HepG2 (cell line): ENCODE data around the gene PPARA. TPM values are rescaled to one million over a fixed set of nuclear protein-coding genes. Genes with fewer than 3 reads are reported as not detected.

Source experiments
- ATAC-seq: fragments of 200-7000 bp; cut with Tn5 transposase; 3 replicates; pipeline ENCODE4 v1.9.1; 2020; ENCODE audit warnings: mild to moderate bottlenecking, moderate library complexity
- BruUV-seq: library from RNA; stranded (reverse); fragments of 400-500 nt; replicated peaks from 2 replicates; lab custom pipeline; 2021; lab: Mats Ljungman, UMichigan
- CTCF ChIA-PET: fragments of 300-600 bp; formaldehyde crosslinking; extraction: SDS; loops from one replicate; lab custom pipeline; 2021; ENCODE audit warnings: low total read pairs, inconsistent platforms, low intra/inter-chr PET ratio; lab: Yijun Ruan, JAX
- POLR2A ChIA-PET: fragments of 350-600 bp; sonication (Branson Sonifier 250); formaldehyde crosslinking; loops from one replicate; lab custom pipeline; 2020; ENCODE audit warnings: antibody characterized with exemption, inconsistent platforms; lab: Yijun Ruan, JAX
- DNase-seq: peaks from one replicate; pipeline ENCODE4 v3.0.0-alpha.2; 2015; ENCODE audit warnings: low spot score
- FAIRE-seq: peaks from 3 replicates; lab custom pipeline; 2011; peaks lifted over from hg19 to GRCh38; lab: Jason Lieb, UNC
- H2AFZ ChIP-seq: one replicate; pipeline ENCODE4 v1.6.1; 2011; ENCODE audit warnings: low read length, inconsistent platforms
- H3K27ac ChIP-seq: fragments of 300-600 bp; 3 replicates; pipeline ENCODE4 v1.8.0; 2011; ENCODE audit warnings: mixed run types, mild to moderate bottlenecking, mixed read lengths, low read length, inconsistent platforms; ENCODE audit not compliant: insufficient read depth; ENCODE audit errors: extremely low read length
- H3K27me3 ChIP-seq, 2 experiments: fragments of 200-600 bp in 1 of 2; 2 replicates in 1 of 2; 3 replicates in 1 of 2; pipeline versions ENCODE4 v1.6.0 to v1.8.0; 2011; ENCODE audit warnings: low read length in 2 of 2, mild to moderate bottlenecking in 2 of 2, moderate library complexity in 2 of 2, inconsistent platforms in 1 of 2; ENCODE audit not compliant: insufficient read depth in 2 of 2, control insufficient read depth in 1 of 2
- H3K36me3 ChIP-seq, 2 experiments: fragments of 200-600 bp in 1 of 2; replicated peaks in 1 of 2; 2 replicates in 1 of 2; 3 replicates in 1 of 2; pipeline versions ENCODE4 v1.5.1 to v1.8.0; 2011; ENCODE audit warnings: low read length in 2 of 2, inconsistent platforms in 1 of 2; ENCODE audit not compliant: insufficient read depth in 2 of 2, control insufficient read depth in 1 of 2
- H3K4me1 ChIP-seq: 2 replicates; pipeline ENCODE4 v1.5.1; 2012; ENCODE audit warnings: low read length, inconsistent platforms; ENCODE audit not compliant: insufficient read depth
- H3K4me2 ChIP-seq: 2 replicates; pipeline ENCODE4 v1.6.0; 2011; ENCODE audit warnings: low read depth, low read length, inconsistent platforms
- H3K4me3 ChIP-seq, 3 experiments: fragments of 200-600 bp in 1 of 3; sonication (generic), shearing (Covaris generic) in 1 of 3; replicated peaks in 1 of 3; 2 replicates each; pipeline ENCODE4 v1.5.1; 2011 to 2016; ENCODE audit warnings: low read length in 3 of 3, inconsistent platforms in 2 of 3, low read depth in 2 of 3, mild to moderate bottlenecking in 2 of 3, control low read depth in 1 of 3, mixed read lengths in 1 of 3; ENCODE audit not compliant: insufficient read depth in 1 of 3
- H3K79me2 ChIP-seq: one replicate; pipeline ENCODE4 v1.6.1; 2011; ENCODE audit warnings: low read length, inconsistent platforms; ENCODE audit not compliant: insufficient read depth
- H3K9ac ChIP-seq: 2 replicates; pipeline ENCODE4 v1.6.0; 2011; ENCODE audit warnings: mild to moderate bottlenecking, low read depth, low read length, inconsistent platforms; ENCODE audit not compliant: insufficient read depth
- H3K9me3 ChIP-seq: 2 replicates; pipeline ENCODE4 v1.5.1; 2012; ENCODE audit warnings: mild to moderate bottlenecking, low read length
- H4K20me1 ChIP-seq: 2 replicates; pipeline ENCODE4 v1.6.0; 2011; ENCODE audit warnings: inconsistent platforms, mild to moderate bottlenecking, low read length, moderate library complexity; ENCODE audit not compliant: insufficient read depth
- AGO2 ChIP-seq: fragments of 200-400 bp; formaldehyde crosslinking; optimal IDR thresholded peaks from 2 replicates; pipeline ENCODE3; 2017; ENCODE audit warnings: mild to moderate bottlenecking, low read depth, low read length, moderate library complexity
- ERF ChIP-seq: IDR thresholded peaks from 2 replicates; pipeline ENCODE4 v1.6.1; 2018; ENCODE audit warnings: missing biosample characterization, missing genetic modification reagents
- MAFK ChIP-seq, 2 experiments: IDR thresholded peaks in 1 of 2; conservative IDR thresholded peaks in 1 of 2; 2 replicates each; pipeline ENCODE4 v1.6.1; 2011; ENCODE audit warnings: improper control_type of control experiment in 2 of 2, low read length in 2 of 2
- TBP ChIP-seq: sonication (generic); formaldehyde crosslinking; IDR thresholded peaks from 2 replicates; pipeline ENCODE4 v1.5.0; 2020; ENCODE audit warnings: missing genetic modification reagents
- ZFP37 ChIP-seq: sonication (generic); formaldehyde crosslinking; IDR thresholded peaks from 2 replicates; pipeline ENCODE4 v1.4.0; 2020; ENCODE audit warnings: missing genetic modification reagents, borderline replicate concordance
- ZHX1 ChIP-seq: sonication (generic); formaldehyde crosslinking; IDR thresholded peaks from 2 replicates; pipeline ENCODE4 v1.8.1; 2022; ENCODE audit warnings: low read depth, mild to moderate bottlenecking, missing genetic modification reagents
- ZNF253 ChIP-seq: sonication (generic); formaldehyde crosslinking; IDR thresholded peaks from 2 replicates; pipeline ENCODE4 v1.8.0; 2022; ENCODE audit warnings: mild to moderate bottlenecking, missing genetic modification reagents, borderline replicate concordance
- ZNF292 ChIP-seq: sonication (generic); formaldehyde crosslinking; IDR thresholded peaks from 2 replicates; pipeline ENCODE4 v1.8.1; 2022; ENCODE audit warnings: mild to moderate bottlenecking, low read depth, missing genetic modification reagents, borderline replicate concordance
- ZNF367 ChIP-seq: sonication (generic); formaldehyde crosslinking; IDR thresholded peaks from 2 replicates; pipeline ENCODE4 v1.4.0; 2020; ENCODE audit warnings: missing genetic modification reagents, borderline replicate concordance
- ZNF543 ChIP-seq: sonication (generic); formaldehyde crosslinking; IDR thresholded peaks from 2 replicates; pipeline ENCODE4 v1.4.0; 2020; ENCODE audit warnings: mild to moderate bottlenecking, missing genetic modification reagents
- ZNF670 ChIP-seq: sonication (generic); formaldehyde crosslinking; IDR thresholded peaks from 2 replicates; pipeline ENCODE4 v1.8.0; 2022; ENCODE audit warnings: mild to moderate bottlenecking, missing genetic modification reagents, borderline replicate concordance
- WGBS: methylation state at CpG from one replicate; pipeline ENCODE4 v1.1.6; 2017; ENCODE audit warnings: low lambda C conversion rate; 5-methylcytosine and 5-hydroxymethylcytosine counted together
- in situ Hi-C: cut with HindIII; loops from 2 replicates; pipeline ENCODE4 v1.10.0; 2017; ENCODE audit warnings: low pct_unique_long_range_greater_than_20kb; ENCODE audit not compliant: extremely low pct_ligation_motif_present
- intact Hi-C: fragments of 100-400 bp; cut with micrococcal nuclease; formaldehyde crosslinking; loops from one replicate; pipeline ENCODE4 v1.10.0; 2022; ENCODE audit not compliant: unreplicated experiment
- polyA plus RNA-seq, 8 experiments: library from polyadenylated mRNA; depleted of rRNA in 3 of 8; stranded (reverse) in 7 of 8; unstranded in 1 of 8; fragments of >200 nt; fragmentation: Illumina TruSeq in 4 of 8; extraction: Trizol in 4 of 8; gene quantifications; 2 replicates each; pipeline versions ENCODE4 v1.2.1 to v1.2.3, GENCODE V29; 2011 to 2016; ENCODE audit warnings: low read depth in 4 of 8, missing spikeins in 1 of 8, mixed read lengths in 1 of 8; ENCODE audit not compliant: insufficient read depth in 1 of 8
- total RNA-seq, 5 experiments: library from RNA; depleted of rRNA; stranded (reverse); fragments of >200 nt; fragmentation: Illumina TruSeq; extraction: Trizol; gene quantifications; 2 replicates each; pipeline ENCODE4 v1.2.3, GENCODE V29; 2016; ENCODE audit warnings: low read depth in 1 of 5

Gene PPARA
- total and polyA plus RNA-seq, 2 of the 13 experiments (the other 11 are each of a cell fraction or from before 2014, with no cell fraction given), result 18.2 to 24.7 TPM

GRCh38 chr22:46241396-46242007 lies 91.2 kb downstream of the PPARA start (continued):
- no peak for TF ChIP-seq ZNF367
- no peak for TF ChIP-seq MAFK (conservative IDR thresholded peaks at IDR 0.05 in 1 of 2, IDR thresholded peaks at IDR 0.05 in 1 of 2; ENCODE audit: low read length in 2 of 2)
- TF ChIP-seq ZNF292 (CRISPR knock-in tag), result no peak

GRCh38 chr22:46242076-46242475 lies 91.8 kb downstream of the PPARA start:
- H3K9ac ChIP-seq, result no peak overlapping the region
- peaks cover 4 to 10% of the 10 kb centered on the region in 2 experiments; a peak in 3 of 5 replicates for H3K36me3 ChIP-seq
- WGBS, result 97% methylated on average over 10 of the region's 10 CpGs
- no peaks in the 10 kb centered on the region for H4K20me1 ChIP-seq
- H3K27me3 ChIP-seq, result no peaks in the 10 kb centered on the region
- H3K4me3 ChIP-seq, result no peak overlapping the region
- ChIA-PET CTCF (no interaction called here), POLR2A (no interaction called here)
- peaks cover 14% of the 10 kb centered on the region for H3K4me1 ChIP-seq
- in situ Hi-C loops, result no loop called here
- TF ChIP-seq TBP (CRISPR knock-in tag), result no peak
- peak; percentile 21 for TF ChIP-seq AGO2
- FAIRE-seq (no peak), DNase-seq (no peak), ATAC-seq (no peak)
- no peak overlapping the region for H2AFZ ChIP-seq
- H3K79me2 ChIP-seq, result no peaks in the 10 kb centered on the region
- no TSS peak for BruUV-seq
- H3K9me3 ChIP-seq, result no peaks in the 10 kb centered on the region
- intact Hi-C loops, result no loop called here
- H3K27ac ChIP-seq, result no peak overlapping the region
- H3K4me2 ChIP-seq, result no peak overlapping the region

GRCh38 chr22:46244771-46245170 lies 94.4 kb downstream of the PPARA start:
- ChIA-PET POLR2A (interaction anchor here (1.3 kb wide), 1 partner anchor 23 kb away, joined by 5 read pairs; the partner anchor contains the start of gene TTC38), CTCF (no interaction called here)
- Histone ChIP-seq H2AFZ (no peak overlapping the region), H3K4me2 (no peak overlapping the region), H3K27me3 (no peaks in the 10 kb centered on the region), H3K4me1 (peaks cover 27% of the 10 kb centered on the region), H4K20me1 (no peaks in the 10 kb centered on the region), H3K27ac (no peak overlapping the region), H3K9ac (no peak overlapping the region), H3K4me3 (no peak overlapping the region), H3K36me3 (peaks cover 3% of the 10 kb centered on the region in 2 experiments; a peak in 2 of 5 replicates), H3K79me2 (no peaks in the 10 kb centered on the region), H3K9me3 (no peaks in the 10 kb centered on the region)
- in situ Hi-C loops (no loop called here), intact Hi-C loops (no loop called here)
- WGBS, result 98% methylated on average over 7 of the region's 9 CpGs
- BruUV-seq, result no TSS peak
- ATAC-seq (no peak), FAIRE-seq (no peak), DNase-seq (no peak)
- TF ChIP-seq ZHX1 (CRISPR knock-in tag) (no peak), ZNF543 (CRISPR knock-in tag) (no peak), ERF (CRISPR knock-in tag) (no peak), AGO2 (peak; percentile 22), ZNF253 (CRISPR knock-in tag) (no peak), ZNF670 (CRISPR knock-in tag) (no peak), ZFP37 (CRISPR knock-in tag) (no peak)
- TF ChIP-seq, all 625 proteins: peak for 1
